ENCODE data around the gene MAP2K3. TPM values are rescaled to one million over a fixed set of nuclear protein-coding genes. Genes with fewer than 3 reads are reported as not detected.
A peak's percentile ranks its signal among the peaks of the same experiment; 100 is the strongest.

Gene MAP2K3
- total and polyA plus RNA-seq, 8 donors = 22.6 to 101 (median 40.9) TPM

GRCh38 chr17:21272881-21273792 lies 11.4 kb upstream of the MAP2K3 start:
- intact Hi-C loops (cut with DNase I; ENCODE audit: low total_unique reads) = loop anchor here (10.0 kb wide), 1 partner anchor 148 kb away; the partner anchor contains the start of gene DHRS7B
- Histone ChIP-seq H3K4me1 (peaks cover 14 to 27% (median 20%) of the 10 kb centered on the region in 4 donors), H3K9me3 (no peaks in the 10 kb centered on the region), H3K36me3 (no peaks in the 10 kb centered on the region), H3K27ac (no peak overlapping the region), H3K27me3 (no peaks in the 10 kb centered on the region), H3K4me3 (no peak overlapping the region)
- TF ChIP-seq CTCF (IDR thresholded peaks at IDR 0.05) (no peak), POLR2AphosphoS5 (IDR thresholded peaks at IDR 0.05) (no peak), POLR2A (IDR thresholded peaks at IDR 0.05) (no peak), EP300 (IDR thresholded peaks at IDR 0.05) (no peak)
- DNase-seq = peak in 1 of 2 donors; percentile 49
- 61 to 71% (median 62%) methylated on average over 13 to 14 of the region's 14 CpGs for WGBS, 5 donors

- Histone ChIP-seq H3K27me3 (no peaks in the 10 kb centered on the region), H3K4me1 (peaks cover 25 to 46% (median 39%) of the 10 kb centered on the region in 4 donors), H3K4me3 (peak overlapping the region; percentile 64 to 73 (median 68)), H3K27ac (peak overlapping the region in 4 of 5 donors; percentile 52 to 82 (median 74)), H3K9me3 (no peaks in the 10 kb centered on the region), H3K36me3 (no peaks in the 10 kb centered on the region)
- 16 to 26% (median 20%) methylated on average over 19 to 20 of the region's 20 CpGs for WGBS, 5 donors
- intact Hi-C loops (cut with DNase I; ENCODE audit: low total_unique reads) = loop anchor here (10.0 kb wide), 1 partner anchor 150 kb away; the partner anchor contains the start of gene DHRS7B
- DNase-seq = no peak
- TF ChIP-seq EP300 (IDR thresholded peaks at IDR 0.05) (no peak), POLR2A (IDR thresholded peaks at IDR 0.05) (no peak)
Measured at GRCh38 chr17:21275047-21275578, 9.4 kb upstream of the MAP2K3 start.

GRCh38 chr17:21275579-21276263 lies 8.8 kb upstream of the MAP2K3 start:
- no peaks in the 10 kb centered on the region for H3K27me3 ChIP-seq
- intact Hi-C loops (cut with DNase I; ENCODE audit: low total_unique reads) = loop anchor here (10.0 kb wide), 1 partner anchor 151 kb away; the partner anchor contains the start of gene DHRS7B
- WGBS, 5 donors = 0 to 1% (median 0%) methylated on average over 38 to 52 of the region's 52 CpGs
- peak overlapping the region; percentile 64 to 73 (median 68) for H3K4me3 ChIP-seq
- H3K27ac ChIP-seq = peak overlapping the region; percentile 52 to 82 (median 70)
- no peaks in the 10 kb centered on the region for H3K36me3 ChIP-seq
- TF ChIP-seq POLR2AphosphoS5 (IDR thresholded peaks at IDR 0.05) (peak; percentile 53 to 81 (median 65)), EP300 (IDR thresholded peaks at IDR 0.05) (no peak)
- H3K4me1 ChIP-seq = peaks cover 27 to 49% (median 43%) of the 10 kb centered on the region in 4 donors
- no peaks in the 10 kb centered on the region for H3K9me3 ChIP-seq
- peak; percentile 95 to 97 for DNase-seq

GRCh38 chr17:21276264-21276588 lies 8.3 kb upstream of the MAP2K3 start:
- intact Hi-C loops (cut with DNase I; ENCODE audit: low total_unique reads) = loop anchor here (10.0 kb wide), 1 partner anchor 151 kb away; the partner anchor contains the start of gene DHRS7B
- TF ChIP-seq CTCF (IDR thresholded peaks at IDR 0.05) (no peak), EP300 (IDR thresholded peaks at IDR 0.05) (no peak), POLR2A (IDR thresholded peaks at IDR 0.05) (no peak), POLR2AphosphoS5 (IDR thresholded peaks at IDR 0.05) (no peak)
- Histone ChIP-seq H3K9me3 (no peaks in the 10 kb centered on the region), H3K36me3 (no peaks in the 10 kb centered on the region), H3K4me3 (peak overlapping the region; percentile 64 to 73 (median 68)), H3K27ac (peak overlapping the region; percentile 52 to 82 (median 70)), H3K27me3 (no peaks in the 10 kb centered on the region), H3K4me1 (peaks cover 27 to 49% (median 43%) of the 10 kb centered on the region in 4 donors)
- no peak for DNase-seq
- WGBS, 5 donors = 11 to 18% (median 12%) methylated on average over 17 of the region's 17 CpGs

- no peak for TF ChIP-seq EP300 (IDR thresholded peaks at IDR 0.05)
- TF ChIP-seq POLR2AphosphoS5 (IDR thresholded peaks at IDR 0.05) = no peak
- no peak for TF ChIP-seq POLR2A (IDR thresholded peaks at IDR 0.05)
- no peak for TF ChIP-seq CTCF (IDR thresholded peaks at IDR 0.05)
- no peaks in the 10 kb centered on the region for H3K36me3 ChIP-seq
- DNase-seq = no peak
- intact Hi-C loops (cut with DNase I; ENCODE audit: low total_unique reads) = loop anchor here (10.0 kb wide), 1 partner anchor 153 kb away; the partner anchor contains the start of gene DHRS7B
- no peak overlapping the region for H3K4me3 ChIP-seq
- no peak overlapping the region for H3K27ac ChIP-seq
- H3K4me1 ChIP-seq = peaks cover 27 to 54% (median 46%) of the 10 kb centered on the region in 4 donors
- WGBS, 5 donors = 91 to 98% (median 95%) methylated on average over 3 of the region's 3 CpGs
- no peaks in the 10 kb centered on the region for H3K9me3 ChIP-seq
- no peaks in the 10 kb centered on the region for H3K27me3 ChIP-seq
Measured at GRCh38 chr17:21277332-21277731, 7.2 kb upstream of the MAP2K3 start.

Measured in stomach (tissue), 9 donors.